Osteocyte (in vitro differentiated cells): ENCODE measurements around the gene ABCF2. TPM values are rescaled to one million over a fixed set of nuclear protein-coding genes. Genes with fewer than 3 reads are reported as not detected.

ENCODE experiments used
- DNase-seq: peaks from one replicate; pipeline ENCODE4 v3.0.0; 2021; ENCODE audit warnings: mixed read lengths; ENCODE audit not compliant: unreplicated experiment; ENCODE audit errors: extremely low spot score
- H3K27ac Mint-ChIP-seq: one replicate; pipeline ENCODE4 v1.8.0; 2021; ENCODE audit warnings: mild to moderate bottlenecking, mixed read lengths; ENCODE audit not compliant: unreplicated experiment
- H3K27me3 Mint-ChIP-seq: one replicate; pipeline ENCODE4 v1.8.0; 2021; ENCODE audit warnings: mixed read lengths; ENCODE audit not compliant: unreplicated experiment
- H3K36me3 Mint-ChIP-seq: one replicate; pipeline ENCODE4 v1.8.0; 2021; ENCODE audit warnings: mixed read lengths; ENCODE audit not compliant: unreplicated experiment
- H3K4me1 Mint-ChIP-seq: one replicate; pipeline ENCODE4 v1.8.0; 2021; ENCODE audit warnings: mixed read lengths; ENCODE audit not compliant: unreplicated experiment
- H3K4me3 Mint-ChIP-seq: one replicate; pipeline ENCODE4 v1.8.0; 2021; ENCODE audit warnings: mild to moderate bottlenecking, moderate library complexity, mixed read lengths; ENCODE audit not compliant: unreplicated experiment
- H3K9me3 Mint-ChIP-seq: one replicate; pipeline ENCODE4 v1.8.0; 2021; ENCODE audit warnings: mixed read lengths; ENCODE audit not compliant: unreplicated experiment
- total RNA-seq: library from RNA; stranded (reverse); gene quantifications from 2 replicates; pipeline ENCODE4 v1.2.1, GENCODE V29; 2021
- TF ChIP-seq, protein P1 (sequence below): fragments of 200-600 bp; sonication (generic); IDR thresholded peaks from 2 replicates; pipeline ENCODE4 v1.5.0; 2021; ENCODE audit warnings: antibody characterized with exemption, mild to moderate bottlenecking, moderate library complexity

ABCF2 gene
- total RNA-seq, 1 donor from 2014 or later, result 43.9 TPM

DNA sequence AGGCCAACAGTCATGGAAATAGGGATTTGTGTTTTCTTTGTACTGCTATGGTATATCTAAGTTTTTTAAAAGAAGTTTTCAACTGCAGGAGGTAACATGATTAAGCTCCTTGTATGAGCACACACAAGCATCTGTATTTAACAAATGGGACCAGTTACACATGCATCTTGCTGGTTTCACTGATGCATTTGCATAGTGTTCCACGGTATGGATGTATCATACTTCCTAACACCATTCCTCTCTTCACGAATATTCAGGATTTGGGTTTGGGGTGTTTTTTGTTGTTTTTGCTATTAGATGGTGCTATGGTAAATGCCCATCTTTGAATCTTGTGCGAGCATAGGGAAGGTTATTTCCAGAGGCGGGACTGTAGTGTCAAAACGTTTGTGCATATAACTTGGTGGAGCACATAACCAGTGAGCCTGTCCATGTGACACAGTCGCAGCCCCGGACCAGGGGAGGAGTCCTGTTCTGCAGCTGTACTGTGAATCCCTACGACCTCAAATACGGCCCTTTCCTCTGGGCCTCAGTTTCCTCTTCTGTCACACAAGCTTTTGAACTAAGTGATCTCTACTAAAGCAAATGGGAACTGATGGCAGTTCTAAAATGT, 18.6 kb downstream of the ABCF2 start:
- Mint-ChIP-seq H3K27me3 (peaks cover 13% of the 10 kb centered on the region), H3K27ac (no peak overlapping the region), H3K36me3 (peaks cover 6% of the 10 kb centered on the region), H3K4me3 (no peak overlapping the region), H3K9me3 (no peaks in the 10 kb centered on the region), H3K4me1 (no peaks in the 10 kb centered on the region)
- TF ChIP-seq, protein P1, sequence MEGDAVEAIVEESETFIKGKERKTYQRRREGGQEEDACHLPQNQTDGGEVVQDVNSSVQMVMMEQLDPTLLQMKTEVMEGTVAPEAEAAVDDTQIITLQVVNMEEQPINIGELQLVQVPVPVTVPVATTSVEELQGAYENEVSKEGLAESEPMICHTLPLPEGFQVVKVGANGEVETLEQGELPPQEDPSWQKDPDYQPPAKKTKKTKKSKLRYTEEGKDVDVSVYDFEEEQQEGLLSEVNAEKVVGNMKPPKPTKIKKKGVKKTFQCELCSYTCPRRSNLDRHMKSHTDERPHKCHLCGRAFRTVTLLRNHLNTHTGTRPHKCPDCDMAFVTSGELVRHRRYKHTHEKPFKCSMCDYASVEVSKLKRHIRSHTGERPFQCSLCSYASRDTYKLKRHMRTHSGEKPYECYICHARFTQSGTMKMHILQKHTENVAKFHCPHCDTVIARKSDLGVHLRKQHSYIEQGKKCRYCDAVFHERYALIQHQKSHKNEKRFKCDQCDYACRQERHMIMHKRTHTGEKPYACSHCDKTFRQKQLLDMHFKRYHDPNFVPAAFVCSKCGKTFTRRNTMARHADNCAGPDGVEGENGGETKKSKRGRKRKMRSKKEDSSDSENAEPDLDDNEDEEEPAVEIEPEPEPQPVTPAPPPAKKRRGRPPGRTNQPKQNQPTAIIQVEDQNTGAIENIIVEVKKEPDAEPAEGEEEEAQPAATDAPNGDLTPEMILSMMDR, result no peak
- DNase-seq, result no peak

DNA sequence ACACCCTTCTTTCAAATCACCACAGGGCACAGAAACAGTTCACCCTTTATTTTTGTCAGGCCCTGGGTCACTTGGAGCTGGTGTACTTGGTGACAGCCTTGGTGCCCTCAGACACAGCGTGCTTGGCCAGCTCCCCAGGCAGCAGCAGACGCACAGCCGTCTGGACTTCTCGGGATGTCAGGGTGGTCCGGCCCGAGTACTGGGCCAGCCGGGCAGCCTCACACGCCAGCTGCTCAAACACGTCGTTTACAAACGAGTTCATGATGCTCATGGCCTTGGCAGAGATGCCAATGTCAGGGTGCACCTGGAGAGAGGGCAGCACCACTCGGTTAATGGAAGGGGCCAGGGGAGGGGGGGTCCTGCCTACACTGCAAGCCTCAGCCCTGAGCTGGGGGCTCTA, 19.2 kb downstream of the ABCF2 start:
- no peaks in the 10 kb centered on the region for H3K4me1 Mint-ChIP-seq
- no peak overlapping the region for H3K4me3 Mint-ChIP-seq
- TF ChIP-seq, protein P1, result no peak
- peaks cover 2% of the 10 kb centered on the region for H3K36me3 Mint-ChIP-seq
- no peak for DNase-seq
- H3K9me3 Mint-ChIP-seq, result no peaks in the 10 kb centered on the region
- no peak overlapping the region for H3K27ac Mint-ChIP-seq
- H3K27me3 Mint-ChIP-seq, result peaks cover 18% of the 10 kb centered on the region

DNA sequence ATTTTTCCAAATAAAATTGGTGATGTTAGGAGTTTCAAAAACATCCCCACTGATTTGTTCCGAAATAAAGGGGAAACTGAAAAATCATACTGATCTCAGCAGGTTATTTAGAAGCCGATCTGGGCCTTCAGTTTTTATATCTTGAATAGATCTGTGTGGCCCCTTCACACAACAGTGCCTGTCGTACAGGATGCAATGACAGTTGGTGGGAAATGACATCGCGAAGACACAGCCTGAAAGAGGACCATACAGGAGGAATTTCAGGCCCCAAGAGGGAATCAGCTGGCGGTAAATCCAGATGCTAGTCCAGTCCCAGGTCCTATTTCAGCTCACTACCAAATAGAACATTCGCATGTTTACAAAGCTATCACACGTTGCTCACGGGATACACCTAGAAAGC, 19.7 kb downstream of the ABCF2 start:
- no peak overlapping the region for H3K4me3 Mint-ChIP-seq
- no peaks in the 10 kb centered on the region for H3K4me1 Mint-ChIP-seq
- TF ChIP-seq, protein P1, result no peak
- H3K27ac Mint-ChIP-seq, result no peak overlapping the region
- DNase-seq, result no peak
- H3K9me3 Mint-ChIP-seq, result no peaks in the 10 kb centered on the region
- H3K36me3 Mint-ChIP-seq, result no peaks in the 10 kb centered on the region
- H3K27me3 Mint-ChIP-seq, result peaks cover 23% of the 10 kb centered on the region

DNA sequence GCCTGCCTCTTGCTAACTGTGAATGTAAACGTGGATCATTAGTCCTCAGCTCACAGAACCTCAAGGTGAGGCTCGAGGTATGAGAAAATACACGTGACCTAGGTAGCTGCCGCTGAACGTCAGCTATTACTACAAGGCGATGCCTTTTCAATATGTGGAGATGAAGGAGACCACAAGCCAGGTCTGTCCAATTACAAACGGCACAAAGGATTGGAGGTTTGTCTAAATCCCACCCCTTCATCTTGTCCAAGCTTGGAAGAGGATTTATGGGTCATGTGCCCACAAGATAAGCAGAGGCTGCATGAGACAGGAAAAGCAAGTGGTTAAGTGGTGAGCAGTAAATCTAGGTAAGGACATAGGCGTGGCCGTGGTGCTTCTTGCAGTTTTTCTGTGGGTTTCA, 20.1 kb downstream of the ABCF2 start:
- H3K36me3 Mint-ChIP-seq, result no peaks in the 10 kb centered on the region
- DNase-seq, result no peak
- TF ChIP-seq, protein P1, result no peak
- H3K4me1 Mint-ChIP-seq, result no peaks in the 10 kb centered on the region
- H3K4me3 Mint-ChIP-seq, result no peak overlapping the region
- no peak overlapping the region for H3K27ac Mint-ChIP-seq
- H3K9me3 Mint-ChIP-seq, result no peaks in the 10 kb centered on the region
- peaks cover 27% of the 10 kb centered on the region for H3K27me3 Mint-ChIP-seq

DNA sequence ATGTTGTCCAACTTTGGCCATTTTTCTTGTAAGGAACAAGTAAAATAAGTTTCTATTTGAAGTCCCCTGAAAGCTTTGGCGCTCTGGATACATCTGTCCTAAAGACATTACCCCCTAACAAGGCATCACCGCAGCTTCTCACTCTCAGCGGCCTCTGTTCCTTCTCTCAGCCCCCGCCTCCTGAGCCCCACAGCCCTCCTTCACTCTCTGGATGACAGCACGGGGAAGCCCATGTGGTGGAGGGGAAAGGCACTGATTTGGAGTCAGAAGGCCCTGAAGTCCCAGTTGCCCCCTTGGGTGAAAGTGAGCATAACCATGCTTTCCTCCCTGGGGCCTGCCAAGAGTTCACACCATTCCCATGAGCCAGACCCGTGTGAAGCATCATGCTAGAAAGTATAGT, 21.3 kb downstream of the ABCF2 start:
- Mint-ChIP-seq H3K27ac (no peak overlapping the region), H3K4me3 (no peak overlapping the region), H3K4me1 (no peaks in the 10 kb centered on the region), H3K9me3 (no peaks in the 10 kb centered on the region), H3K27me3 (peaks cover 37% of the 10 kb centered on the region), H3K36me3 (no peaks in the 10 kb centered on the region)
- TF ChIP-seq, protein P1, result no peak
- DNase-seq, result no peak
